Sciatic nerve (tissue), 2 donors: ENCODE results near the gene CHID1. TPM values are rescaled to one million over a fixed set of nuclear protein-coding genes. Genes with fewer than 3 reads are reported as not detected.

Experiments
- ATAC-seq: fragments of 200-7000 bp; cut with Tn5 transposase; one replicate; pipeline ENCODE4 v1.9.1; 2020; ENCODE audit warnings: mild to moderate bottlenecking, moderate library complexity
- DNase-seq: peaks from one replicate; pipeline ENCODE4 v3.0.0-alpha.2; 2020; ENCODE audit warnings: low spot score
- intact Hi-C: fragments of 100-400 bp; cut with DNase I; formaldehyde crosslinking; loops from one replicate; pipeline ENCODE4 v1.14.2; 2022
- total RNA-seq: library from RNA; stranded (reverse); fragmentation: NEBNext Ultra II Directional; extraction: Animal tissue kit (Norgen Biotek cat#: 25700); gene quantifications from one replicate; pipeline ENCODE4 v1.2.1, GENCODE V29; 2021
- donor health status: DM: no; HTN: no; CAD: no.
- donor health status: DM: no; HTN: no; CAD: no.

Gene CHID1
- total RNA-seq, 1 donor from 2014 or later: 59.4 TPM

DNA sequence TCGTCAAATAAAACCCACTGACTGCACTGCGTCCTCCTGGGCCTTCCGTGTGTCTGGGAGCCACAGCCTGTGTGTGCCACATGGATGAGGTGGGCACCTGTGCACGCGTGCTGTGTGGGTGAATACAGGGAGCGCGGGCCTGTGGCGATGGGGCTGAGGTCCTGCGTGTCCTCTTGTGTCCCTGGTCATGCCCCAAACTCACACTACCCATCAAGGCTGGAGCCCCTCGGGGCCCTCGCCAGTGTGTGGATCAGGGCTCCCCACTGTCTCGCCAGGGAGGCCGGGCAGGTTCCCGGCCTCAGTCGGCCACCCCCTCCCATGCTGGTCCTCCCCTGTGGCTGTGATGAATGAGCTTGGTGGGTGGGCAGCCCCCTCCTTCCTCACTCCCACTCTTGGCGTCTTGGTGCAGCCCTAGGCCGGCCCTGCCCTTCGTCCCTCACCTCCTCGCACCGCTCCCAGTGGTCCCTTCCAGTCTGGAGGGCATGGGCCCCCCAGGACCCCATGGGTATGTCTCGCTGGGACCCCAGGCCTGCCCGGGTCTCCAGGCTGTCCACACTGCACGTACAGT lies 78.6 kb downstream of the CHID1 start:
- DNase-seq: no peak
- ATAC-seq: no peak
- intact Hi-C loops: loop anchor here (10.0 kb wide), 1 partner anchor 1483 kb away; no protein-coding TSS in a partner anchor

DNA sequence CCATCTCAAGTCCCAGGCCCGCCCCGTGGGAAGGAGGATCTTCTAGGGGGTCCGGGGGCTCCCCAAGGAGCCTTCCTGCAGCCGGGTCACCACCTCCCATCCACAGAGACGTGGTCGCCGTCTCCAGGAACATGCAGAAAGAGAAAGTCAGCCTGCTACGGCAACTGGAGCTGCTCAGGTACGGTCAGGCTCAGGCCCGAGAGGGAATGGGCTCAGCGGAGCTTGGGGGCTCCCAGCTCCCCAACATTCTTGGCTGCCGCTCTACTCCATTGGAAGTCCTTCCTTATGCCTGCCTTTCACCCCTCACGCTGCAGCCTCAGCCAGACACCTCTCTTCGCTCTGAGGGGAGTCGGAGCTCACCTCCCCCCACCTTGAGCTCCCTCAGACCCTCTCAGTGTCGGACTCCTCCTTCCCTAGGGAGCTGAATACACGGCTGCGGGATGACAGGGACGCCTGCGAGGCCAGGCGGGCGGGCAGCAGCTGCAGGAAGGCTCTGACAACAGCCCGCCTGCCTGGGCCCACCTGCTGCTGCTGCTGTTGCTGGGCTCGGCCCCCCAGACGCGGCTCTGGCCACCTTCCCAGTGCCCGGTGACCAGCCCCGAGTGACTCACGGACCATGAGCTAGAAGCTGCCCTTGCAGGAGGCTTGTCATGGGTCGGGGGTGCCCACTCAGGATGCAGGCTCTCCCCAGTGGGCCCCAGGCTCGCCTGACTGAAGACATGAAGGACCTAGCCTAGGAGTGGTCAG lies 79.3 kb downstream of the CHID1 start:
- DNase-seq: no peak
- intact Hi-C loops: loop anchor here (10.0 kb wide), 1 partner anchor 1484 kb away; no protein-coding TSS in a partner anchor
- ATAC-seq: no peak

DNA sequence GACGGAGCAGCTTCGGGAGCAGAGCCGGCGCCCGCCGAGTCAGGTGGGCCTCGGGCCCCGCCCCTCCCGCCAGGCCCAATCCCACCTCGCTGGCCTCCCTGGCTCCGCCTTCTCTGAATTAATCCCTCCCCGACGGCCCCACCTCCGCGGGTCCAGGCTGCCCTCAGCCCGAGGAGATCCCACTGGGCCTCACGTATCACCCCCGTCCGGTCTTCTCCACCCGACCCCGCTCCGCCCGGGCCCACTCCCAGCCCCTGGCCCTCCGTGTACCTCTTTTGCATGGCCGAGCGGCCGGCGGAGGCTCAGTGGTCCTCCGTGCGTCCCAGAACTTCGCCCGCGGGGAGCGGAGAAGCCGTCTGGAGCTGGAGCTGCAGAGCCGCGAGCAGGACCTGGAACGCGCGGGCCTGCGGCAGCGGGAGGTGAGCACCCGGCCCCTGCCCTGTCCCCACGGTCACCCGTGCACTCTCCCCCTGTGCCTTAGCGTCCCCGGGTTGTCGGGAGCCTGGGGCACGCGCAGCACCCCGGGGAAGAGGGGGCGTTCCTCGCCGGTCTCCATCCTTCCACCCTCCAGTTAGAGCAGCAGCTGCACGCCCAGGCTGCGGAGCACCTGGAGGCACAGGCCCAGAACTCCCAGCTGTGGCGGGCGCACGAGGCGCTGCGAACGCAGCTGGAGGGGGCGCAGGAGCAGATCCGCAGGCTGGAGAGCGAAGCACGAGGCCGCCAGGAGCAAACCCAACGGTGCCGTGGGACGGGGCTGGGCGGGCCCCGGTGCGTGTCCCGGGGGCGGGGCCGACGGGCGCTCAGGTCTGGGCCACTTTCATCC lies 80.1 kb downstream of the CHID1 start:
- intact Hi-C loops: loop anchor here (10.0 kb wide), 1 partner anchor 1484 kb away; no protein-coding TSS in a partner anchor
- DNase-seq: peak; percentile 86
- ATAC-seq: peak; percentile 60

DNA sequence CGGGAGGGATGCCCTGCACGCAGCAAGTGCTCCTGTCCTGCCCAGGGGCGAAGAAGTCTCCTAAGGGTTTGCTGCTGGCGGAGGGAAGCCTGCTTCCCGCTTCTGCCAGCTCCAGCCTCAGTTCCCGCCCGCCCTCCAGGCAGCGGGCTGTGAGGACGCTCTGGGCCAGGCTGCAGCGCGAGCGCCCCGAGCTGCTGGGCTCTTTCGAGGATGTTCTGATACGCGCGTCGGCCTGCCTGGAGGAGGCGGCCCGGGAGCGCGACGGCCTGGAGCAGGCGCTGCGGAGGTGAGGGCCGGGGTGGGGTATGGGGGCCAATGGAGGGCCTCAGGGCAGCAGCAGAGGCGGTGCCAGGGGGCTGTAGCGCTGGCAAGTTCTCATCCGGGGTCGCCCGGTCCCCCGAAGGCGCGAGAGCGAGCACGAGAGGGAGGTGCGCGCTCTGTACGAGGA lies 80.7 kb downstream of the CHID1 start:
- ATAC-seq (no peak), DNase-seq (no peak)
- intact Hi-C loops: loop anchor here (10.0 kb wide), 1 partner anchor 1485 kb away; no protein-coding TSS in a partner anchor

DNA sequence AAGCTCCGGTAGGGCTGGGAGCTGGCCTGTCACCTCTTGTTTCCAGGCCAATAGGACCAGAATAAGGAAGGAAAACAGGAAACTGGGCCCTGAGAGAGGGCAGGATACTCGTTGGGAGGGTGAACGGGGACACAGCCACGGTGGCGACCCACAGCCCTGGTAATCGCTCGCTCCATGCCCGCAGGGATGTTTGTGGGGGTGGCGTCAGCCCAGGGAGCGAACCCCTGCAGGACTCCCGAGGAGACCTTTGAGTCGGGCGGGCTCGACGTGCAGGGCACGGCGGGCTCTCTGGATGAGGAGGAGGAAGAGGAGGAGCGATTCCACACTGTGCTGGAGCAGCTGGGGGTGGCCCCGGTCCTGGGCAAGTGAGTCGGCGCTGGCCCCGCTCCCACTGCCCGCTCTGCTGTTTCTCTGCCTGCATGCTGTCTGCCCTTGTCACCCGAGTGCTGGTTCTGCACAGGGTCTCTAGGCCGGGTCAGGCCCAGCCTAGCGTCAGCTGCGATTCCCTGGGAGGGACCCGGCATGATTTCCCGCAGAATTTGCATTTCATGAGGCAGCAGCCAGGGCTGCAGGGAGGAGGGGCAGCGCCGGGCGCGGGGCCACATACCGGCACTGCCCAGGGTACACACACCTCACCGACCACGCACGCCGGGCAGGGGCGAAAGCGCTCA lies 81.3 kb downstream of the CHID1 start:
- intact Hi-C loops: no loop called here
- ATAC-seq: no peak
- no peak for DNase-seq

DNA sequence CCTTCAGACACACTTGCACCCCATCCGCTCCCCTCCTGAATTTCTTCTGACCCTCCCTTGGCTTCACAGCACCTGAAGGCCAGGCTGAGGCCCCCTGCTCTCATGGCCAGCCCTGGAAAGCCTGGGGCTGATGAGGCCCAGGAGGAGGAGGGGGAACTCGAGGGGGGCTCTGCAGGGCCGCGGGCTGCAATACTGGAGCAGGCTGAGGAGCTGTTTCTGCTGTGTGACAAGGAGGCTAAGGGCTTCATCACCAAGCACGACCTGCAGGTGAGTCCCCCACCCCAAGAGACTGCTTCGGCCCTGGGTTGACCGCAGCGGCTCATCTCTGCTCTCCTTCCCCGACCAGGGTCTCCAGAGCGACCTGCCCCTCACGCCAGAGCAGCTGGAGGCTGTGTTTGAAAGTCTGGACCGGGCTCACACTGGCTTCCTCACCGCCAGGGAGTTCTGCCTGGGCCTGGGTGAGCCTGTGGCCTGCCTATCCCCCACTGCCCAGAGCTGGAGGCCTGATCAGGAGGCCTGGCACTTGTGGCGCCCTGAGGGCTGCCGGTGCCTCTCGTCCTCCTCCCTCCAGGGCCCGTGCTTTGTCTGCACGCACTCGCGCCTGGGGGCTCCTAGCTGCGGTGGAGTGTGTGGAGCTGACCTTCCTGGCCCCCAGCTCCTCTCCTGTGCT lies 82.0 kb downstream of the CHID1 start:
- no peak for ATAC-seq
- no peak for DNase-seq
- intact Hi-C loops: no loop called here

DNA sequence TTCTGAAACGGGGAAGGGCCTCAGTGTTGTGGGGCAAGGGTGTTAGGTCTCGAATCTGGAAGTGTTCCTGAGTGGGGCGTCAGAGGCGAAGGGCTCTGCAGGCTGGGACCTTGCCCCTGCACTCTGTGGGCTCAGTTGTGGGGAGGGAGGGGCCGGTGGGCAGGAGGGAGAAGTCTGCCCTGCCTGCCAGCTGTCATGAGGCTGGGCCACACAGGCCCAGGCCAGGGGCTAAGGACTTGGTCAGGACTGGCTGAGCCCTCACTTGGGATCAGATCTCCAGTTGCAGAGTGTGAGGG lies 82.8 kb downstream of the CHID1 start, which contains the start of gene CRACR2B:
Gene CRACR2B, plus strand, starts transcription at position 23 of the 296 bp plus-strand sequence. CDS start 689 bp downstream, outside the sequence.
- intact Hi-C loops: no loop called here
- no peak for ATAC-seq
- no peak for DNase-seq

DNA sequence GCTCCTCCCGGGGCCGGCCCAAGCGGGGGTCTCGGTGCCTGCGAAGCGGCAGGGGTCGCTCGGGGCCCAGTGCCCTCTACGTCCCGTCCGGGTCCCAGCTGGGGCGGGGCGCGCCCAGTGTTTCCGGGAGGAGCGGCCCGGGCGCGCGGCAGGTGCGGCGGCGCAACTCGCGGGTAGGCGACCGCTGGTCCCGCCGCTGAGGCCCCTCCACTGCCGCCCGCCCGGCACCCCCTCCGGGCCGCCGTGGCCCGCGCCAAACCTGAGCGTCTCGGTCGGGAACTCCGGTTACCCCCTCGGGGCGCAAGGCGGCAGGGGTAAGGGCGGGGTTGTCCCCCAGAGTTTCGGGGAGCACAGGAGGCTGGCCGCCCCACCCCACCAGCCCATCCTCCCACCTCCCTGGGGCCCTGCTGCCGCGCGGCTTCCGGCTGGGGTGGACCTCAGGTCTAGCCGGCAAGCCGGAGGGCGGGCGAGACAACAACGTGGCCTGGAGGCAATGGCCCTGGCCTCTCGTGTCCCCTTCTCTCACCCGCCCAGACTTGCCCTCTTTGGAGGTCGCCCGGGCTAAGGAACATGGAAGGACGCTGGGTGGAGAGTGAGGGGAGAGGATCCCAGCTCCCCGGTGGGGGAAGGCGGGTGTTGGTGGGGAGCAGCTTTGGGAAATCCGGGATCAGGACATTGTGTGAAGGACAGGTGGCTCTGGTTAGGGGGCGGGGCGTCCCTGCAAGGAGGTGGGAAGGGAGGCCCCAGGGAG lies 83.3 kb downstream of the CHID1 start:
- no peak for DNase-seq

DNA sequence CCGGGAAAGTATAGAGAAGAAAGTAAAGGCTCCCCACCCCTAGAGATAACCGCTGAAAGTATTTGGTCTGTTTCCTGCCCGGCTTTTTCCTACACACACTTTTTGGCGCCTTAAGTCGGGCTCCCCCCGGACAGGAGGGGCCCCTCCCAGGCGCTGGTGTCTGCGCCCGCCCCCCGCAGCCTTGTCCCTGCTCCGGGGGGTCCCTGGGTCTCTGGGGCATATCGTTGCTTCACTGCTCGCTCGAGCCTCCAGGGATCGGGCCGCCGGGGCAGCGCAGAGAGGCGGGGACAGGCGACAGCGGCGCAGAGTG lies 83.8 kb downstream of the CHID1 start:
- no peak for DNase-seq
- intact Hi-C loops: no loop called here
- no peak for ATAC-seq

More for the DNA sequence above, 83.3 kb downstream of the CHID1 start:
- no peak for ATAC-seq
- intact Hi-C loops: no loop called here

DNA sequence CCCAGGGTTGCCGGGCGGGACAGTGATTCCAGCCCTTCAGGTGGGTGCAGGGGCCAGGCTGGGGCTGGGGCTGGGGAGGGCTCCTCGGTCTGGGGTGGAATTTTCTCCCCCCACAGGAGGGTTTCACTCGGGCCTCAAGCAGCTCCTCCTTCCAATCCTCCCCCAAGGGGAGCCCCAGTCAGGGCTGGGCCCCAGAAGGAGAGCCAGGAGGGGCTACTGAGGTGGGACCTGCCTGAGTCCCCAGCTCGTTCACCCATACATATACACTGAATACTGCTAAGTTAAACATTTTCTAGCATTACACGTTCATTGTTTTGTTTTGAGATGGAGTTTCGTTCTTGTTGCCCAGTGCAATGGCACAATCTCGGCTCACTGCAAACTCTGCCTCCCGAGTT lies 84.4 kb downstream of the CHID1 start:
- no peak for DNase-seq
- no peak for ATAC-seq
- intact Hi-C loops: no loop called here

DNA sequence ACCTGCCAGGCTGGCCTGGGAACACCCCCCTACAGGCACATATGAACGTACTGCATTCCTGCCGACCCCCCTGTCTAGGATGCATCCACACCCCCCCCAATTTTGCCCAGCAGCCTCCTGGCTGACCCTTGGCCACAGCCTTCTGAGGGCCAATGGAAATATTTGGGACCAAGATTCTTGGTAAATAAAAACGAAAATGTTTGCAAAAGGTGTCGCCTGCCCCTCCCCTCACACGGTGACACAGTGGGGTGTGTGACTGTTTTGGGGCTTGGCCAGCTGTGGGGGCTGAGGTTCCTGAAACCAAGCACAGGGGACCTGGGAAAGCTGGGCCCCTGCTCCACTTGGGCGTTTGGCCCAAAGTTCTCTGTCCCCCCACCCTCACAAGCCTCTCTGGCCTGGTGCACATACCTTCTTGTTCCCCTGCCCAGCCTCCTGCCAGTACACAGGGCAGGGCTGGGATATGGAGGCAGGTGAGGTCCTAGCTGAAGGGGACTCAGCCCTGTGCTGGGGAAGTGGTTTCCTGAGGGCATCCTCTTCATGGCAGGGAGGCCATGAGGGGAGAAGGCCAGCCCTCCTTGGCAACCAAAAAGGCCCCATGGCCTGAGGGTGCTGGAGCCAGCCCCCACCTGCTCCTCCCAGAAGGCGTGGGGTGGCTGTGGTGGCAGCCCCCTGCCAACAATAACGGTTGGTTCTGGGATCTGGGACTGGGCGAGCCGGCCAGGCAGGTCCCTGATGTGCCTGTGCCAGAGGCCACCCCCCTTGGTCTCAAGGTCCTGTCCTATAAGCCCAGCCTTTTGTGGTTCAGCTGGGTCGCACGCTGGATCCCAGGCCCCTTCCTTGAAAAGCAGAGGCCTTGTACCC lies 85.0 kb downstream of the CHID1 start:
- DNase-seq: no peak
- ATAC-seq: no peak
- intact Hi-C loops: no loop called here

DNA sequence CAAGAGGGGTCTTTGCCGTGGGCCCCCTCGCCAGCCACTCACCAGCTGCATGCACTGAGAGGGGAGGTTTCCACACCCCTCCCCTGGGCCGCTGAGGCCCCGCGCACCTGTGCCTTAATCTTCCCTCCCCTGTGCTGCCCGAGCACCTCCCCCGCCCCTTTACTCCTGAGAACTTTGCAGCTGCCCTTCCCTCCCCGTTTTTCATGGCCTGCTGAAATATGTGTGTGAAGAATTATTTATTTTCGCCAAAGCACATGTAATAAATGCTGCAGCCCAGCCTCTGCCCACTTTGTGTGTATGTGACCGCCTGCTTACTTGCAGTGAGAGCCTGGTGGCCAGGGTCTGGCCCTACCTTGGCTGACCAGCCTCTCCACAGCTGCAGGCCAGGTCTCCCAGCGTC lies 85.7 kb downstream of the CHID1 start:
- ATAC-seq (no peak), DNase-seq (no peak)
- intact Hi-C loops: no loop called here

DNA sequence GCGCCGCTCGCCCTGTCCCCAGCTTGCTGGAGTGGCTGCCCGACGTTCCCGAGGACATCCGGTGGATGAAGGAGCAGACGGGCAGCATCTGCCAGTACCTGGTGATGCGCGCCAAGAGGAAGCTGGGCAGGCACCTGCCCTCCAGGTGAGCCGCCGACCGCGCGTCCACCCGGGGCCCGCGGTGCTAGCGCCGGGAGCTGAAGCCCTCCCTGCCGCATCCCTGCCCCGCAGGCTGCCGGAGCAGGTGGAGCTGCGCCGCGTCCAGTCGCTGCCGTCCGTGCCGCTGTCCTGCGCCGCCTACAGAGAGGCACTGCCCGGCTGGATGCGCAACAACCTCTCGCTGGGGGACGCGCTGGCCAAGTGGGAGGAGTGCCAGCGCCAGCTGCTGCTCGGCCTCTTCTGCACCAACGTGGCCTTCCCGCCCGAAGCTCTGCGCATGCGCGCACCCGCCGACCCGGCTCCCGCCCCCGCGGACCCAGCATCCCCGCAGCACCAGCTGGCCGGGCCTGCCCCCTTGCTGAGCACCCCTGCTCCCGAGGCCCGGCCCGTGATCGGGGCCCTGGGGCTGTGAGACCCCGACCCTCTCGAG lies 86.2 kb downstream of the CHID1 start:
- intact Hi-C loops: no loop called here
- DNase-seq (no peak), ATAC-seq (no peak)

DNA sequence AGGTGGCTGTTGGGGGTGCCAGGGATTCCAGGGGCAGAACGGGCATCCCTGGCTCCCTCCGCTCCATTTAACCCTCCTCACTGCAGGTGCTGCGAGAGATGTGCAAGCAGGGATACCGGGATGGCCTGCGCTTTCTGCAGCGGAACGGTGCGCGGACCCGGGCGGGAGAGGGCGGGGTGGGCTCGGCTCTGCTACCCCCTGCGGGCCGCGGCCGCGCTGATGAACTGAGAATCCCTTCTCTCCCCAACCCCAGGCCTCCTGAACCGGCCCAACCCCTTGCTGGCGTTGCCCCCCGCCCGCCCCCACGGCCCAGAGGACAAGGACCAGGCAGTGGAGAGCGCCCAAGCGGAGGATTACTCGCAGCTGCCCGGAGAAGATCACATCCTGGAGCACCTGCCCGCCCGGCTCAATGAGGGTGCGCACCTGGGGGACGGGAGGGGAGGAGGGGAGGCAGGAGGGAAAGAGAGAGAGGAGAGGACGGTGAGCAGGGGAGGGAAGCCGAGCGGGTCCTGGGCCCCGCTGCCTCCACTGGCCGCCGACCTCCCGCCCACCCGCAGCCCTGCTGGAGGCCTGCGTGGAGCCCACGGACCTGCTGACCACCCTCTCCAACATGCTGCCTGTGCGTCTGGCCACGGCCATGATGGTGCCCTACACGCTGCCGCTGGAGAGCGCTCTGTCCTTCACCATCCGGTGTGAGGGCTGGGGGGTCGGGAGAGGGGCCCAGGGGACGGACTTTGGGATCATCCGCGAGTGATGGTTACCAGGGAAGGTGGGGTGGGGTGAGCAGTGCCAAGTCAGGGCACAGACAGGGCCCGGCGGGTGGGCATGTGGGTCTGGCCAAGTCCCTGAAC lies 86.9 kb downstream of the CHID1 start:
- ATAC-seq: no peak
- intact Hi-C loops: no loop called here
- DNase-seq: no peak

DNA sequence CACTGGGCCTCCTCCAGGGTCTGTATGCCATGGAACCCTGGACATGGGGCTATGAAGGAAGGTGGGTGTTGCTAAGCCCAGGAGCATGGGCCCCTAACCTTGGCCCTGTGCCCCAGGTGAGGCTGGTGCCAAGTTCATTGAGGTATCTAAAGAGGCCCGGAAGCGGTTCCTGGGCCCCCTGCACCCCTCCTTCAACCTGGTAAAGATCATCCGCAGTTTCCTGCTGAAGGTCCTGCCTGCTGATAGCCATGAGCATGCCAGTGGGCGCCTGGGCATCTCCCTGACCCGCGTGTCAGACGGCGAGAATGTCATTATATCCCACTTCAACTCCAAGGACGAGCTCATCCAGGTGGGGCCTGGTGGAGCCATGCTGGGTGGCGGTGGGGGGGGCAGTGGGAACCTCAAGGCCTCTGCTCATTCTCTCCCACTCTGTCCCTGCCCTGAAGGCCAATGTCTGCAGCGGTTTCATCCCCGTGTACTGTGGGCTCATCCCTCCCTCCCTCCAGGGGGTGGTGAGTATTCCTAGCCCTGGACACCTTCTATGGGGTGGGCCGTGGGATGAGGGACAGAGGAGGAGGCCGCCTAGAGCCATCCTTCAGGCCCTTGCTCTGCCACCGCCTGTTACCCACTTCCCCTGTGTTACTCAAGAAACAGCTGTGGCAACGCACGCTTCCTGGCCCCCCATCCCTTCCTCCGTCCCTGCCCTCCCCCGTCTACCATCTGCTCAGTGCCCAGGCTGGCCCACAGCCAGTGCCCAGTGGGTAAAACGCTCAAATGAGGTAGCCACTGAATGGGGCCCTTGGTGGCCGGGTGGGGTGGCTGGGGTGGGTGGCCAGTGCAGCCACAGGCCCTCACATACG lies 88.9 kb downstream of the CHID1 start:
- peak; percentile 1 for ATAC-seq
- intact Hi-C loops: no loop called here

More for the DNA sequence above, 88.9 kb downstream of the CHID1 start:
- DNase-seq: peak; percentile 72
